ENCODE data around the gene SLC15A4.

GRCh38 chr12:128793701-128794100 is 30.1 kb downstream of the SLC15A4 start:
- TF ChIP-seq CTCF (conservative IDR thresholded peaks at IDR 0.05; ENCODE audit: low read length) (no peak), EZH2phosphoT487 (IDR thresholded peaks at IDR 0.05; ENCODE audit: borderline replicate concordance) (no peak)
